ENCODE measurements around the gene ACTN1. TPM values are rescaled to one million over a fixed set of nuclear protein-coding genes. Genes with fewer than 3 reads are reported as not detected.

Gene ACTN1
- total and polyA plus RNA-seq, 2 experiments from 2014 or later = 121 to 280 TPM

DNA sequence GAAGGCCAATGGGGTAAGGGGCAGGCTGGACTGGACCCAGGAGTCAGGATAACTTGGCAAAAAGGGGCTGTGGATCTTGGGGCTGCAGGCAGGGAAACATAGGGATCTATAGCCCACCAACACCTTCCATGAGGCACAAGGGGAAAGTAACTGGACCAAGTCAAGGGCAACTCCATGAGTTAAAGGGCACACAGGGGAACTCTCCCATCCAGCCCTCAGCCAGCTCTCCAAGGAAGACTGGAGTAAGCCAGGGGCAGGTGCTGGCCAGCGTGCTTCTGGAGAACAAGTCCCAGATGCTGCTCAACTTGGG, 154.9 kb downstream of the ACTN1 start:
- Mint-ChIP-seq H3K27ac (no peak overlapping the region), H3K27me3 (ENCODE audit: insufficient read depth, low read depth, poor library complexity) (peaks cover 4% of the 10 kb centered on the region), H3K36me3 (ENCODE audit: low read depth) (no peaks in the 10 kb centered on the region), H3K9me3 (no peaks in the 10 kb centered on the region), H3K4me3 (no peak overlapping the region), H3K4me1 (peaks cover 19% of the 10 kb centered on the region)
- peaks cover 8% of the 10 kb centered on the region; the same call in 1 of the 2 replicates for H3K4me1 ChIP-seq (ENCODE audit: insufficient read depth)
- no peak for TF ChIP-seq ZNF114 (CRISPR knock-in tag; IDR thresholded peaks at IDR 0.05)
- TF ChIP-seq, protein P1, sequence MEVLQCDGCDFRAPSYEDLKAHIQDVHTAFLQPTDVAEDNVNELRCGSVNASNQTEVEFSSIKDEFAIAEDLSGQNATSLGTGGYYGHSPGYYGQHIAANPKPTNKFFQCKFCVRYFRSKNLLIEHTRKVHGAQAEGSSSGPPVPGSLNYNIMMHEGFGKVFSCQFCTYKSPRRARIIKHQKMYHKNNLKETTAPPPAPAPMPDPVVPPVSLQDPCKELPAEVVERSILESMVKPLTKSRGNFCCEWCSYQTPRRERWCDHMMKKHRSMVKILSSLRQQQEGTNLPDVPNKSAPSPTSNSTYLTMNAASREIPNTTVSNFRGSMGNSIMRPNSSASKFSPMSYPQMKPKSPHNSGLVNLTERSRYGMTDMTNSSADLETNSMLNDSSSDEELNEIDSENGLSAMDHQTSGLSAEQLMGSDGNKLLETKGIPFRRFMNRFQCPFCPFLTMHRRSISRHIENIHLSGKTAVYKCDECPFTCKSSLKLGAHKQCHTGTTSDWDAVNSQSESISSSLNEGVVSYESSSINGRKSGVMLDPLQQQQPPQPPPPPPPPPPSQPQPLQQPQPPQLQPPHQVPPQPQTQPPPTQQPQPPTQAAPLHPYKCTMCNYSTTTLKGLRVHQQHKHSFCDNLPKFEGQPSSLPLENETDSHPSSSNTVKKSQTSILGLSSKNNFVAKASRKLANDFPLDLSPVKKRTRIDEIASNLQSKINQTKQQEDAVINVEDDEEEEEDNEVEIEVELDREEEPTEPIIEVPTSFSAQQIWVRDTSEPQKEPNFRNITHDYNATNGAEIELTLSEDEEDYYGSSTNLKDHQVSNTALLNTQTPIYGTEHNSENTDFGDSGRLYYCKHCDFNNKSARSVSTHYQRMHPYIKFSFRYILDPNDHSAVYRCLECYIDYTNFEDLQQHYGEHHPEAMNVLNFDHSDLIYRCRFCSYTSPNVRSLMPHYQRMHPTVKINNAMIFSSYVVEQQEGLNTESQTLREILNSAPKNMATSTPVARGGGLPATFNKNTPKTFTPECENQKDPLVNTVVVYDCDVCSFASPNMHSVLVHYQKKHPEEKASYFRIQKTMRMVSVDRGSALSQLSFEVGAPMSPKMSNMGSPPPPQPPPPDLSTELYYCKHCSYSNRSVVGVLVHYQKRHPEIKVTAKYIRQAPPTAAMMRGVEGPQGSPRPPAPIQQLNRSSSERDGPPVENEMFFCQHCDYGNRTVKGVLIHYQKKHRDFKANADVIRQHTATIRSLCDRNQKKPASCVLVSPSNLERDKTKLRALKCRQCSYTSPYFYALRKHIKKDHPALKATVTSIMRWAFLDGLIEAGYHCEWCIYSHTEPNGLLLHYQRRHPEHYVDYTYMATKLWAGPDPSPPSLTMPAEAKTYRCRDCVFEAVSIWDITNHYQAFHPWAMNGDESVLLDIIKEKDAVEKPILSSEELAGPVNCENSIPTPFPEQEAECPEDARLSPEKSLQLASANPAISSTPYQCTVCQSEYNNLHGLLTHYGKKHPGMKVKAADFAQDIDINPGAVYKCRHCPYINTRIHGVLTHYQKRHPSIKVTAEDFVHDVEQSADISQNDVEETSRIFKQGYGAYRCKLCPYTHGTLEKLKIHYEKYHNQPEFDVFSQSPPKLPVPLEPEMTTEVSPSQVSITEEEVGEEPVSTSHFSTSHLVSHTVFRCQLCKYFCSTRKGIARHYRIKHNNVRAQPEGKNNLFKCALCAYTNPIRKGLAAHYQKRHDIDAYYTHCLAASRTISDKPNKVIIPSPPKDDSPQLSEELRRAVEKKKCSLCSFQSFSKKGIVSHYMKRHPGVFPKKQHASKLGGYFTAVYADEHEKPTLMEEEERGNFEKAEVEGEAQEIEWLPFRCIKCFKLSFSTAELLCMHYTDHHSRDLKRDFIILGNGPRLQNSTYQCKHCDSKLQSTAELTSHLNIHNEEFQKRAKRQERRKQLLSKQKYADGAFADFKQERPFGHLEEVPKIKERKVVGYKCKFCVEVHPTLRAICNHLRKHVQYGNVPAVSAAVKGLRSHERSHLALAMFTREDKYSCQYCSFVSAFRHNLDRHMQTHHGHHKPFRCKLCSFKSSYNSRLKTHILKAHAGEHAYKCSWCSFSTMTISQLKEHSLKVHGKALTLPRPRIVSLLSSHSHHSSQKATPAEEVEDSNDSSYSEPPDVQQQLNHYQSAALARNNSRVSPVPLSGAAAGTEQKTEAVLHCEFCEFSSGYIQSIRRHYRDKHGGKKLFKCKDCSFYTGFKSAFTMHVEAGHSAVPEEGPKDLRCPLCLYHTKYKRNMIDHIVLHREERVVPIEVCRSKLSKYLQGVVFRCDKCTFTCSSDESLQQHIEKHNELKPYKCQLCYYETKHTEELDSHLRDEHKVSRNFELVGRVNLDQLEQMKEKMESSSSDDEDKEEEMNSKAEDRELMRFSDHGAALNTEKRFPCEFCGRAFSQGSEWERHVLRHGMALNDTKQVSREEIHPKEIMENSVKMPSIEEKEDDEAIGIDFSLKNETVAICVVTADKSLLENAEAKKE (CRISPR knock-in tag; IDR thresholded peaks at IDR 0.05) = no peak
- TF ChIP-seq POLR2AphosphoS5 (IDR thresholded peaks at IDR 0.05; ENCODE audit: low read depth) = no peak
- H3K27ac ChIP-seq (ENCODE audit: low read depth) = no peak overlapping the region
- no peak overlapping the region for H3K4me2 ChIP-seq
- H4K20me1 ChIP-seq (replicated peaks; ENCODE audit: insufficient read depth) = no peaks in the 10 kb centered on the region
- no peaks in the 10 kb centered on the region for H3K79me2 ChIP-seq (replicated peaks; ENCODE audit: insufficient read depth)
- ATAC-seq (no peak), DNase-seq (ENCODE audit: low spot score) (no peak)
- no peaks in the 10 kb centered on the region for H3K27me3 ChIP-seq (ENCODE audit: insufficient read depth)
- H3K36me3 ChIP-seq (ENCODE audit: insufficient read depth) = no peaks in the 10 kb centered on the region
- no peaks in the 10 kb centered on the region for H3K9me2 ChIP-seq (ENCODE audit: insufficient read depth)
- H2AFZ ChIP-seq = peak overlapping the region; percentile 98; the same call in 1 of the 2 replicates
- H3F3A ChIP-seq (replicated peaks; ENCODE audit: low read depth) = 0 out of 2 replicates have a peak, but pooled peaks cover 4% of the 10 kb centered on the region
- H3K4me3 ChIP-seq = no peak overlapping the region

Small RNA genes within 50 kb of the gene (small RNA-seq; reads per million reads assigned to genes)
- gene BANF1P1 (ENCODE audit: low replicate concordance) = not detected
- gene HMGN1P3 (ENCODE audit: low replicate concordance) = not detected
- gene RPS29P1 (ENCODE audit: low replicate concordance) = not detected

Other genes with a start within 250 kb of the ACTN1 start
- gene ZFP36L1, start 186.2 kb downstream of the ACTN1 start, total RNA-seq (2014; rRNA removed; shearing (Covaris generic)) = 108 and 148 TPM in 2 replicates
- gene ZFP36L1, start 186.2 kb downstream of the ACTN1 start, polyA plus RNA-seq (2016; fragmentation: Nextera tagmentation; extraction: Ambion mirVana) = 359 and 382 TPM in 2 replicates
- gene DCAF5, start 173.8 kb upstream of the ACTN1 start, total RNA-seq (2014; rRNA removed; shearing (Covaris generic)) = 15.2 and 15.7 TPM in 2 replicates
- 12.5 and 14.0 TPM in 2 replicates for gene DCAF5, start 173.8 kb upstream of the ACTN1 start, polyA plus RNA-seq (2016; fragmentation: Nextera tagmentation; extraction: Ambion mirVana)
- 20.9 and 23.3 TPM in 2 replicates for gene EXD2, start 212.2 kb upstream of the ACTN1 start, total RNA-seq (2014; rRNA removed; shearing (Covaris generic))
- 9.9 and 10.3 TPM in 2 replicates for gene EXD2, start 212.2 kb upstream of the ACTN1 start, polyA plus RNA-seq (2016; fragmentation: Nextera tagmentation; extraction: Ambion mirVana)